Ovary (tissue), 9 donors: ENCODE results near the gene TLR2. TPM values are rescaled to one million over a fixed set of nuclear protein-coding genes. Genes with fewer than 3 reads are reported as not detected.

Source experiments
- DNase-seq, 5 donors: peaks; one replicate each; pipeline ENCODE4 v3.0.0-alpha.2; 2019 to 2020
- H3K27ac ChIP-seq, 2 donors: fragments of 200-600 bp; one replicate each; pipeline versions ENCODE4 v1.5.1 to v1.8.0; 2019 to 2022
- H3K27me3 ChIP-seq: fragments of 200-600 bp; one replicate; pipeline ENCODE4 v1.8.0; 2022
- H3K36me3 ChIP-seq: fragments of 200-600 bp; sonication (generic); one replicate; pipeline ENCODE4 v1.5.1; 2019
- H3K4me1 ChIP-seq: one replicate; pipeline ENCODE4 v1.8.1; 2013; ENCODE audit warnings: mild to moderate bottlenecking, moderate library complexity; ENCODE audit not compliant: insufficient read depth
- H3K4me3 ChIP-seq: fragments of 200-600 bp; sonication (generic); one replicate; pipeline ENCODE4 v1.5.1; 2017
- H3K9me3 ChIP-seq, 2 donors: fragments of 200-600 bp in 1 of 2; sonication (generic) in 1 of 2; one replicate each; pipeline versions ENCODE4 v1.5.1 to v1.8.1; 2013 to 2019; ENCODE audit warnings: mild to moderate bottlenecking in 1 of 2, moderate library complexity in 1 of 2
- EP300 ChIP-seq: sonication (generic); formaldehyde crosslinking; IDR thresholded peaks from one replicate; pipeline ENCODE4 v1.6.1; 2017; ENCODE audit warnings: antibody characterized with exemption
- POLR2A ChIP-seq: fragments of 450-650 bp; IDR thresholded peaks from one replicate; pipeline ENCODE4 v1.6.1; 2017; ENCODE audit warnings: antibody characterized with exemption, mild to moderate bottlenecking, moderate library complexity
- WGBS, 3 donors: extraction: QIAGEN DNeasy Blood & Tissue Kit in 1 of 3; methylation state at CpG; one replicate each; pipeline versions ENCODE4 v1.1.5 to v1.1.7; 2013 to 2017; 5-methylcytosine and 5-hydroxymethylcytosine counted together
- intact Hi-C, 4 donors: fragments of 100-400 bp; cut with DNase I; formaldehyde crosslinking; loops; one replicate each; pipeline versions ENCODE4 v1.11.0 to v1.15.1; 2022 to 2023
- polyA plus RNA-seq, 2 donors: library from polyadenylated mRNA; stranded (reverse); fragments of 200-250 nt in 1 of 2; fragments of 350-450 nt in 1 of 2; fragmentation: Illumina TruSeq in 1 of 2; extraction: RNeasy Lipid Tissue Mini Kit (QIAGEN cat#74804) in 1 of 2; gene quantifications; one replicate each; pipeline ENCODE4 v1.2.3, GENCODE V29; 2013 to 2014
- total RNA-seq, 7 donors: library from RNA; depleted of rRNA in 2 of 7; stranded (reverse); fragments of >200 nt in 2 of 7; fragmentation: NEBNext Ultra II Directional in 3 of 7; extraction: Animal tissue kit (Norgen Biotek cat#: 25700) in 3 of 7; gene quantifications; one replicate each; pipeline versions ENCODE4 v1.1.0 to v1.2.4, GENCODE V29; 2016 to 2023
- TF ChIP-seq, protein P1 (sequence below), 3 donors: fragments of 450-650 bp in 2 of 3; fragments of 200-600 bp in 1 of 3; IDR thresholded peaks; one replicate each; pipeline versions ENCODE4 v1.5.1 to v1.8.0; 2016 to 2022; ENCODE audit warnings: antibody characterized with exemption in 3 of 3, mild to moderate bottlenecking in 1 of 3
- donor health status: DM: no; HTN: no; CAD: no; lungs with moderate emphysema.
- donor health status: DM: no; HTN: no; CAD: no.
- donor health status: Bipolar disorder and iron deficiency.
- donor health status: DM: yes; HTN: yes; CAD: no.
- donor health status: DM: no; HTN: no; CAD: no.
- donor health status: DM: yes; HTN: yes; CAD: no.

Gene TLR2
- total and polyA plus RNA-seq, 9 donors = 2.0 to 17.9 (median 9.3) TPM

DNA sequence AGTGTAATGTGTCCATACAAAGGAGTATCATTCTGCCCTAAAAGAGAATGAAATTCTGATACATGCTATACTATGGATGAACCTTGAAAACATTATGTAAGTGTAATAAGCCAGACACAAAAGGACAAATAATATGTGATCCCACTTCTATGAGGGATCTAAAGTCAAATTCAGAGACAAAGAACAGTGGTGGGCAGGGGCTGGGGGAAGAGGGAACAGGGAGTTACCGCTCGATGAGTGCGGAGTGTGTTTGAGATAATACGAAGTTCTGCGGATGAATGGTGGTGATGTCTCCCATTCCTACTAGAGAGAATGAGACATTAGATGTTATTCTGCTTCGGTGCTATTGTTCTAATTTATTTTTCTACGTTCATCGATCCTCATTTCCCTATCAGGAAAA is 46.1 kb upstream of the TLR2 start:
- H3K36me3 ChIP-seq = no peaks in the 10 kb centered on the region
- H3K9me3 ChIP-seq = no peaks in the 10 kb centered on the region
- H3K4me1 ChIP-seq = no peaks in the 10 kb centered on the region
- 91 to 93% (median 92%) methylated on average over 8 of the region's 8 CpGs for WGBS, 3 donors
- intact Hi-C loops = no loop called here
- TF ChIP-seq EP300 (no peak), POLR2A (no peak)
- TF ChIP-seq, protein P1, sequence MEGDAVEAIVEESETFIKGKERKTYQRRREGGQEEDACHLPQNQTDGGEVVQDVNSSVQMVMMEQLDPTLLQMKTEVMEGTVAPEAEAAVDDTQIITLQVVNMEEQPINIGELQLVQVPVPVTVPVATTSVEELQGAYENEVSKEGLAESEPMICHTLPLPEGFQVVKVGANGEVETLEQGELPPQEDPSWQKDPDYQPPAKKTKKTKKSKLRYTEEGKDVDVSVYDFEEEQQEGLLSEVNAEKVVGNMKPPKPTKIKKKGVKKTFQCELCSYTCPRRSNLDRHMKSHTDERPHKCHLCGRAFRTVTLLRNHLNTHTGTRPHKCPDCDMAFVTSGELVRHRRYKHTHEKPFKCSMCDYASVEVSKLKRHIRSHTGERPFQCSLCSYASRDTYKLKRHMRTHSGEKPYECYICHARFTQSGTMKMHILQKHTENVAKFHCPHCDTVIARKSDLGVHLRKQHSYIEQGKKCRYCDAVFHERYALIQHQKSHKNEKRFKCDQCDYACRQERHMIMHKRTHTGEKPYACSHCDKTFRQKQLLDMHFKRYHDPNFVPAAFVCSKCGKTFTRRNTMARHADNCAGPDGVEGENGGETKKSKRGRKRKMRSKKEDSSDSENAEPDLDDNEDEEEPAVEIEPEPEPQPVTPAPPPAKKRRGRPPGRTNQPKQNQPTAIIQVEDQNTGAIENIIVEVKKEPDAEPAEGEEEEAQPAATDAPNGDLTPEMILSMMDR (IDR thresholded peaks at IDR 0.05) = no peak
- no peak overlapping the region for H3K27ac ChIP-seq
- H3K27me3 ChIP-seq = no peaks in the 10 kb centered on the region
- DNase-seq = no peak
- H3K4me3 ChIP-seq = no peak overlapping the region

DNA sequence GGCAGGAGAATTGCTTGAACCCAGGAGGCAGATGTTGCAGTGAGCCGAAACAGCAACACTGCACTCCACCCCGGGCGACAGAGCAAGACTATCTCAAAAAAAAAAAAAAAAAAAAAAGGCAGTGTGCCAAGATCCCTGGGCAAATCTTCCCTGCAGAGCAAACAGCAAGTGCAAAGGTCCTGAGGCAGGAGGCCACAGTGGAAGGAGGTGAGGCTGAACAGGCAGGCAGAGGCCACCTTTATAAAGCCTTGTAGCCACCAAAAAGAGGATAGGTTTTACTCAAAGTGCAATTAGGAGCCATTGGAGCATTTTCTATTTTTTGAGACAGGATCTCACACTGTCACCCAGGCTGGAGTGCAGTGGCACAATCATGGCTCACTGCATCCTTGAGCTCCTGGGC is 45.1 kb upstream of the TLR2 start:
- DNase-seq = no peak
- Histone ChIP-seq H3K27me3 (no peaks in the 10 kb centered on the region), H3K4me1 (no peaks in the 10 kb centered on the region), H3K9me3 (no peaks in the 10 kb centered on the region), H3K4me3 (no peak overlapping the region), H3K36me3 (no peaks in the 10 kb centered on the region), H3K27ac (no peak overlapping the region)
- 63 to 87% (median 85%) methylated on average over 3 of the region's 3 CpGs for WGBS, 3 donors
- intact Hi-C loops = no loop called here
- TF ChIP-seq POLR2A (no peak), EP300 (no peak)
- TF ChIP-seq, protein P1 (IDR thresholded peaks at IDR 0.05) = no peak

DNA sequence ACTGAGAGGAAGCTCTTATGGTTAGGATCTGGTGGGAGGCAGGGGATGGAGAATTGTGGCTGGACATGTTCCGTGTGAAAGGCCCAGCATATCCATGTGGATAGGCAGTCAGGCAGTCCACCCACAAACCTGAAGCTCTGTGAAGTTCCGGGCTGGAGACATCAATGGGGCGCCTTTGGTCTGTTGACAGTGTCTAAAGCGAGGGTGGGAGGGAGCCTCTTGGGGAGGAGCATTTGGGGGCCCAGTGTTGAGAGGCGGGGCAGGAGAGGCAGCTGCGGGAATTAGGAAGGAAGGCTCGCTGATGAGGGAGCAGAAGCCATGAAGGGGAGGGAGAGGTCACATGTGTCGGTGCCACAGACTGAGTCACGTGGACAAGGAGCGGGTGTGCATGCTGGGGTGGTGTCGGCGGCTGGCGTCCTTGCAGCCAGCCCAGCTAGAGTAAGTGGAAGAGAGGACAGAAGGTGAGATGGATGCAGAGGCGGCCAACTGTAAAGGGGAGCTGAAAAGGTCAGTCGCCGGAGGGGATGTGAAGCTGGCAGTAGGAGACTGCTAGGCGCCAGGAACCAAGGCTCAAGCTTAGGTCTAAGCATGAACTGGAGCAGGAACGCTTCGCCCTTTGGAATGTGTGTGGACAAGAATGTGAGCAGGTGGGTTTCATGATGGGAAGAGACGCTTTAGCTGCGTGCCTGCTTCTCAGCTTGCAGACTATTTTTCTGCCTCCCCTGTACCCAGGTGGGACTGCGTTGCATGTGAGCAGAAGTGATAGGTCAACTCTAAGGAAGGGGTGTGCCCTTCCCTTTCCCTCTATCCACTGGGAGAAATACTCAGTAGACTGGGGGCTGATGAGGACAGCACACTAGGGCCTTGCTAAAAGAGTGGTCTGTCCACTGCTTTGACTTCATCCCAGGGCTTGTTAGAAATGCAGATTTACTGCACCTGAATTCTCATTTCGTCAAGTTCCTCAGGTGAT is 44.0 kb upstream of the TLR2 start:
- no peaks in the 10 kb centered on the region for H3K36me3 ChIP-seq
- intact Hi-C loops = no loop called here
- no peak for DNase-seq
- H3K9me3 ChIP-seq = no peaks in the 10 kb centered on the region
- no peak overlapping the region for H3K27ac ChIP-seq
- TF ChIP-seq, protein P1 (IDR thresholded peaks at IDR 0.05) = no peak
- no peak for TF ChIP-seq POLR2A
- TF ChIP-seq EP300 = no peak
- no peak overlapping the region for H3K4me3 ChIP-seq
- WGBS, 3 donors = 77 to 81% (median 79%) methylated on average over 23 of the region's 23 CpGs
- H3K4me1 ChIP-seq = no peaks in the 10 kb centered on the region
- H3K27me3 ChIP-seq = no peaks in the 10 kb centered on the region

DNA sequence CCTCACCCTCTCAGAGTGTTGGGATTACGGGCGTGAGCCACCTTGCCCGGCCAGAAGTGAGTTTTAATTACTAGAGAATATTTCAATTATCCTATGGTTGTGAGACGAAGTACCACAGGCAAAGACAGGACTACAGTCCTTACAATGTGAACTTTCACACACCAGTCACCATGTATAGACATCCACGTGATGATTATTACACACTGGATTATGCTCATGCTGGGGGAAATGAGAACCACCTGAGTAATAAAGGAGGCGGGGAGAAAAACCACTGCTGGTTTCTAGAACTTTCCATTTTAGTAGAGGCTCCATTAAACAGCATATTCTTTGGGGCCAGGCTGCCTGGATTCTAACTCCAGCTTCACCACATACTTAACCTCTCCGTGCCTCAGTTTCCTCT is 42.5 kb upstream of the TLR2 start:
- H3K27ac ChIP-seq = no peak overlapping the region
- 74 to 86% (median 84%) methylated on average over 7 of the region's 7 CpGs for WGBS, 3 donors
- H3K9me3 ChIP-seq = no peaks in the 10 kb centered on the region
- no peaks in the 10 kb centered on the region for H3K27me3 ChIP-seq
- no peak overlapping the region for H3K4me3 ChIP-seq
- DNase-seq = no peak
- intact Hi-C loops = no loop called here
- TF ChIP-seq, protein P1 (IDR thresholded peaks at IDR 0.05) = no peak
- TF ChIP-seq EP300 (no peak), POLR2A (no peak)
- H3K36me3 ChIP-seq = no peaks in the 10 kb centered on the region
- H3K4me1 ChIP-seq = no peaks in the 10 kb centered on the region
